ENCODE results near the gene SWSAP1.
"Not testable (repeated sequence)": the region's sequence is repeated elsewhere in the genome, so short reads cannot be mapped to it uniquely, and the experiment has no call there.

The SWSAP1 gene

DNA sequence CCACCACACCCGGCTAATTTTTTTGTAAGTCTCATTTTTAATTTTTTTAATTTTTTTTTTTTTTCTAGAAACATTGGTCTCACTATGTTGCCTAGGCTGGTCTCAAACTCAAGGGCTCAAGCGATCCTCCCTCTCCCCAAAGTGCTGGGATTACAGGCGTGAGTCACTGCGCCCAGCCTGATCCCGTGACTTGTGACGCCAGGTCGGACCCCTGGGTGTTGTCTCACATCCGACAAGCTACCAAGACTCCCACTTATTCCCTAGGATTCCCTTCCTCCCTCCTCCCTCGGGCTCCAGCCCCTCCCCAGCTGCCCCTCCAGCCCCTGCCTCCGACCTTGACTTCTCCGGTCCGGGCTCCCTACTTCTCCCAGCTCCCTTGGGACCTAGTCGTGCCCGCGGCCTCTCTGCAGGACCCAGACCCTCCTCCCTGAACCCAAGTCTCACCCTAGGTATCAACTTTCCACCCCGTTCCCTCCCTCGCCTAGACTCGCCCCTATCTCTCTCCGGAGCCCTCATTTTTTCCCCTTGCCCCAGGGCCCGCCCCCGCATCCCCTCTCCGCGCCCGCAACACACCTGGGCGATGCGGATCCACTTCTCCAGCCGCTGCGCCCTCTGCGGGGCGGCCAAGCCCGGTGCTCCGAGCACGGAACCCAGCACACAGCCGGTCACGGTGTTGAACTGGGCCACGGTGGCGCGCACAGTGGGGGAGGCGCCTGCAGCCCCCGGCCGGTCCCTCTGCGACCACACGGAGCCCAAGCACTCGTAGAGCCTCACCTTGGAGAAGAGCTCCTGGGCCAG lies 31.6 kb downstream of the SWSAP1 start:
- DNase-seq (ENCODE audit: low read depth), result no peak
- no peak overlapping the region for H3K4me3 ChIP-seq (ENCODE audit: low read length)
- peak; percentile 24; the same call in 1 of the 2 replicates for TF ChIP-seq CTCF (conservative IDR thresholded peaks at IDR 0.05; ENCODE audit: low read length)

- not testable (repeated sequence) for H3K4me3 ChIP-seq (ENCODE audit: low read length); DNase-seq (ENCODE audit: low read depth)
Observed at GRCh38 chr19:11406703-11407236, 32.3 kb downstream of the SWSAP1 start.

- no peak overlapping the region for H3K4me3 ChIP-seq (ENCODE audit: low read length)
- no peak for DNase-seq (ENCODE audit: low read depth)
- no peak for TF ChIP-seq CTCF (conservative IDR thresholded peaks at IDR 0.05; ENCODE audit: low read length)
Observed at GRCh38 chr19:11408591-11408990, 34.1 kb downstream of the SWSAP1 start.

GRCh38 chr19:11410682-11411081 lies 36.2 kb downstream of the SWSAP1 start:
- H3K4me3 ChIP-seq (ENCODE audit: low read length), result no peak overlapping the region
- DNase-seq (ENCODE audit: low read depth), result peak; percentile 21
- TF ChIP-seq CTCF (conservative IDR thresholded peaks at IDR 0.05; ENCODE audit: low read length), result no peak

DNA sequence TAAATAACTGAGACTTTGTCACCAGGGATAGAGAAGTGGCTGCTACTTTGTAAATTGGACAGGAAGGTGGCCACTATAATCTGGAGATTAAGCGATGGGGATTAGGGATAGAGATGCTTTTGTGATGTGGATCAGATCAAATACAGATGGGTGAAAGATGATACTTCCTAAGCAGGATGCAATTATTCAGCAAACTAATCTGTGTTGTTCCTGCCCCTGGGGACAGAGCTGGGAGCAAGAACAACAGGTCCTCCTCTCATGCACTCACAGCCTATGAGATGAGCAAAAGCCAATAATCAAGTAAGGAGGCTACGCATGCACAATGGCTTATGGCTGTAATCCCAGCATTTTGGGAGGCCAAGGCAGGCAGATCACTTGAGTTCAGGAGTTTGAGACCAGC lies 40.1 kb downstream of the SWSAP1 start:
- TF ChIP-seq CTCF (conservative IDR thresholded peaks at IDR 0.05; ENCODE audit: low read length), result no peak
- H3K4me3 ChIP-seq (ENCODE audit: low read length), result no peak overlapping the region
- DNase-seq (ENCODE audit: low read depth), result no peak

- no peak for TF ChIP-seq CTCF (conservative IDR thresholded peaks at IDR 0.05; ENCODE audit: low read length)
Observed at GRCh38 chr19:11416346-11417052, 42.0 kb downstream of the SWSAP1 start.

GRCh38 chr19:11418094-11418548 lies 43.7 kb downstream of the SWSAP1 start:
- DNase-seq (ENCODE audit: low read depth), result no peak
- H3K4me3 ChIP-seq (ENCODE audit: low read length), result no peak overlapping the region
- no peak for TF ChIP-seq CTCF (conservative IDR thresholded peaks at IDR 0.05; ENCODE audit: low read length)

More at GRCh38 chr19:11416346-11417052, 42.0 kb downstream of the SWSAP1 start:
- no peak for DNase-seq (ENCODE audit: low read depth)
- H3K4me3 ChIP-seq (ENCODE audit: low read length), result no peak overlapping the region
